ENCODE measurements around the gene DNMT3A.

DNMT3A gene

DNA sequence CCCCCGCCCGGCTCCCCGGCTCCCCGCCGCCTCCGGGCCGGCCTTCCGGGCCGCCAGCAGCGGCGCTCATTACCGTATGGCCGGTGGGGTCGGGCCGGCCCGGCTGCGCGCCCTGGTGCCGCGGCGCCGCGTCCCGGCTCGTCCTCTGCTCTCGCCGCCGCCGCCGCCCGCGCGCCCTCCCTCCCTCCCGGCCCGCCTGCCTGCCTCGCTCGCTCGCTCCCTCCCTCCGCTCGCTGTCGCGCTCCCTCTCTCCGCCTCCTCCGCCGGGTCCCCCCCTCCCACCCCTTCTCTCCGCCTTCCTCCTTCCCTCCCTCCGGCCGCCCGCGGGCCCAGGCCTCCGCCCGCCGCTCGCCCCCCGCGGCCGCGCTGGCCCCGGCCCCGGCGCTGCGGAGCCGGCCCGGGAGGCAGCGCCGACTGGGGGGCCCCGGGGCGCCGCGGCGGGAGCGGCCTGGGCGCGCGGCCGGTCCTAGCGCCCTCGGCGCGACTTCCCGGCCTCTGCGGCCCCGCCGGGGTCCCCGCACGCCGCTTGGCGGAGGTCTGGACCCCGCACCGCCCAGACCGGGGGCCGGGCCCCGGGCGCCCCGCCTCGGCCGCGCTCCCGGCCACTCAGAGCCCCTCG, at the start of gene DNMT3A:
Gene DNMT3A (minus strand): TSS at position 173 of the 619 bp plus-strand sequence. CDS start 27,941 bp downstream, outside the sequence.
- peak; percentile 90 for DNase-seq (ENCODE audit: low spot score)

DNA sequence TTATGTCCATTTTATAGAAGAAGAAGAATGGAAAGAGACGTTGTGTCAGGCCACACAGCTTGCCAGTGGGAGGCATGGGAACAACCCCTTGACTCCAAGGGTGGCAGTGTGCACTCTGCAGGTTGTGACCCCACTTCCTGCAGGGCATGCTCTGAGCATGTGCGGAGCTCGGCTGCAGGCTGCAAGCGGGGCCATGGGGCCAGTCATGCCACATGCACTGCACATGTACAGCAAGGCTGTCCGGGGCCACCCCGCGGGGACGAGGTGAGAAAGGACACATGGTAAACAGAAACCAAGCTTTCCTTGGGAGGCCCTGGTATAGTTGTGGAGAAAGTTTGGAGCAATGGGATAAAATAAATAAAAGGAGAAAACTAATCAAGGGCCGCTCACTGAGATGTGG, 47.4 kb upstream of the DNMT3A start:
- no peak for DNase-seq (ENCODE audit: low spot score)

DNA sequence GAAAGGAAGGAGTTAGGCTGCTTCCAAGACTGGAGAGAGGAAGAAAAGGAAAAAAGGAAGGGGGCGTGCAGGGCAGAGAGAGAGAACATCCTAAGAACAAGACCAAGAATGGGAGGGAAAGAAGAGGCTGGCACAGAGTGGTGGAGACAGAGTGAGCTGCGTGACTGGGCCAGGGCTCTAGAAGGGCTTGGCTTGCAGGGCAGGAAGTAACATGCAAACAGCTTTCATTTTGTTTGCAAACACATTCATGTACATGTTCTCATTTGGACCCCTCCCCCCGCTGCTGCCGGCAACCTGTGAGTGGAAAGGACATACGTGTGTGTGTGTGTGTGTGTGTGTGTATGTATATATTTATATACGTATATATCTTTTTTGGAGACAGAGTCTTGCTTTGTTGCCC, 46.8 kb upstream of the DNMT3A start:
- no peak for DNase-seq (ENCODE audit: low spot score)

DNA sequence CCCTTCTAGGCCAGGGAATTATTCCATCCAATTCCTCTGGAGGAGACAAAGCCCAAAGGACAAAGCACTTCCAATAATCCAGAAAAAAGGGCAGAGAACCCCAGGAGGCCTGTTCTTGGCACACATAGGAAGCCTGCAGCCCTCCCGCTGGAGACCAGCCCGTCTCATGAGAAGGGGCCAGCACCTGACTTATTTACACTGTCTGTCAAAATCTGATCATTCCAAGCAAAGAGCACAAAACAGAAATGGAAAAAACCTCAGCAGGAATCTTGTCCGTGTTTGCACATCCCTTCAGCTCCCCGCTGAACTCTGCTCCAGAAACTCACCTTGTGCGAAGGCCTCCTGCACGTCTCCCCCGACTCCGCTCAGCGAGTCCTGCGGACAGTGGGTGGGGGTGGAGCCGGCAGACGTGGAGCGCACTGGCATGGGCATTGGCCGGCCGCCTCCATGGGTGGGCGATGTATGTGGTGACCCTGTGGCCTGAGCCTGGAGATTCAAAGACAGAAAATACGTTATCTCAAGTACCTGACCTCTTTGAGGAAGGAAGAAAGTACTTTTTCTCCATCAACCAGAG, 46.2 kb upstream of the DNMT3A start:
- no peak for DNase-seq (ENCODE audit: low spot score)

DNA sequence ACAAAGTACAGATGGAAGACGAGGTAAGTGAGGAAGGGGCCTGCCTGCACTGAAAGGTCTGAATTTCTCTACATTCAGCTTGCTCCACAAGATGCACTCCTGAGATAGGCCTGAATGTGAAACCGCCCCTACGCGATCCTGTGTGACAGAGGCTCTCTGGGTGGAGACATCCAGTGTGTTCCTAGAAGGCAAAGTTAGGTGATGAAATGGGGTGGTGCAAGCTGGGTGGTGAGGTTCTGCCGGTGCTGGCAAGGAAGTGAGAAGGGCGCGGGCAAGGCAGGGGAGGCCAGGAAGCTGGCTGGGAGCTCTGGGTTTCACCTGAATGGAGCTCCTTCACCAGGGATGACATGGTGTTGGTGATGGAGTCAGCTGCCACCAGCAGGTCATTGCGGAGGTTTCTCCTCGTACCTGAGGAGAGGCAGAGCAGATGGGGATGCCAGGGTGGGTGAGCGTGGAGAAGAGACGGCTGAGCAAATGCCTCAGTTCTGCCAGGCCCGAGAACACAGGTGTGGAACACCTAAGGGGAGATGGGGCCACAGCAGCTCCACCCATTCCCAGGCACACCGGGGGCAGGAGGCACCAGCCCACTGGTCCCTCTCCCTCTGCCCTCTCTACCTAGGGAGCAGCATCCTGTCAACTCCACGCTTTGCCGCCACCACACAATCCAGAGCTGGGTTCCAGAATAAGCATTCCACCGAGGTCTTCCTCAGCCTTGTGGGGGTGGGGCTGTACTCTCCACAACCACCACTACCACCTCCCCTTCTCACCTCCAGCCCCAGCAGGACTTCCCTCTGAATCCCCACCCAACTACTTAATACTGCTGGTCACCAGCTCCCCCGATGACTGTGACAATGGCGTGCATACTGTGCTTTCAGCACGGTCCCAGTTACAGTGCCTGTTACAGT, 45.5 kb upstream of the DNMT3A start:
- DNase-seq (ENCODE audit: low spot score) = no peak

DNA sequence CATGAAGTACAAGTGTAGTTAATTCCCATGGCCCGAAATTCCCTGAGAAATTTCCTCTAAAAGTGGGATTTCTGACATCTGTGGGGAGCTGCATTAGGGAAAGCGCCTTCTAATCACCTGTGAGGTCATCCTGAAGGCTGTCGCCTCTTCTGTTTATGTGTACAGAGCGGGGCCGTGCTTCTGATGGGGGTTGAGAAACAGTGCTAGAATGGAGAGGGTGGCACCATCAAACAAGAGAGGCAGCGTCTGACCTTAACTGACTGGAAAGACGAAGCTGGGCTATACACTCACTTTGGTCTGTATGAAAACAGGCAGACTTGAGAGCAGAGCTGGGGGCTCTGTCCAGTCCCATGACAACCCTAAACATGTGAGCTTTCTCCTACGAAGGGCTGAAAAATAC, 44.2 kb upstream of the DNMT3A start:
- DNase-seq (ENCODE audit: low spot score) = no peak

DNA sequence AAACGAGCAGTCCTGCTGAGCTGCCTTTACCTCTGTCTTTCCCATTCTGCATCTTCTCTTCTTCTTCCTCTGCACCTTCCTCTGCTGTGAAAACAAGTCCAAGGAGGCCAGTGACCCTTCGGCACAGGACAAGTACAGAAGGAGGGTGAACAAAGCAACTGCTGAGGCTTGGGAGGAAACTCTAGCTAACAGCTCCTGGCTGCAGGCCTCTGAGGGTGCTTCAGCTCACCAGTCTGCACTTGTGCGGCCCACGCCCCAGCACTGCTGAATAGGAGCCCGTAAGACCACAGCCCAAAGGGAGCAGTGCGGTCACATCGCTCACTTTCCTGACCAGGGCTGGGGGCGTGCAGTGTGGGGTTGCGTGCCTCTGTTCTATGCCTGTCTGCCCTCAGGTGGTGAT, 42.1 kb upstream of the DNMT3A start:
- no peak for DNase-seq (ENCODE audit: low spot score)

DNA sequence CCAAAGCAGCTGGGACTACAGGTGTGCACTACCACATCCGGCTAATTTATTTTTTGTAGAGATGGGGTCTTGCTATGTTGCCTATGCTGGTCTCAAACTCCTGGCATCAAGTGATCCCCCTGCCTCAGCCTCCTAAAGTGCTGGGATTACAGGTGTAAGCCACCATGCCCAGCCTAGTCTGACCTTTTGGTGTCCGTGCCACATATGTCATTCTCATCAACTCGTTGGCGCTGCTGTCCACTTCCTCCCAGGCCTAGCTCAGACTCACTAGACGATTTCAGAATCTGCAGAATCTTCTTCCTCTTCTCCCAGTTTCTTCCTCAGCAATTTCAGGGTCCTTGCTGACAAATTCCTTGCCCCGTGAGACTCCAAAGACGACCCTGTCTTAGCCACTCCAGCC, 39.8 kb upstream of the DNMT3A start:
- no peak for DNase-seq (ENCODE audit: low spot score)

DNA sequence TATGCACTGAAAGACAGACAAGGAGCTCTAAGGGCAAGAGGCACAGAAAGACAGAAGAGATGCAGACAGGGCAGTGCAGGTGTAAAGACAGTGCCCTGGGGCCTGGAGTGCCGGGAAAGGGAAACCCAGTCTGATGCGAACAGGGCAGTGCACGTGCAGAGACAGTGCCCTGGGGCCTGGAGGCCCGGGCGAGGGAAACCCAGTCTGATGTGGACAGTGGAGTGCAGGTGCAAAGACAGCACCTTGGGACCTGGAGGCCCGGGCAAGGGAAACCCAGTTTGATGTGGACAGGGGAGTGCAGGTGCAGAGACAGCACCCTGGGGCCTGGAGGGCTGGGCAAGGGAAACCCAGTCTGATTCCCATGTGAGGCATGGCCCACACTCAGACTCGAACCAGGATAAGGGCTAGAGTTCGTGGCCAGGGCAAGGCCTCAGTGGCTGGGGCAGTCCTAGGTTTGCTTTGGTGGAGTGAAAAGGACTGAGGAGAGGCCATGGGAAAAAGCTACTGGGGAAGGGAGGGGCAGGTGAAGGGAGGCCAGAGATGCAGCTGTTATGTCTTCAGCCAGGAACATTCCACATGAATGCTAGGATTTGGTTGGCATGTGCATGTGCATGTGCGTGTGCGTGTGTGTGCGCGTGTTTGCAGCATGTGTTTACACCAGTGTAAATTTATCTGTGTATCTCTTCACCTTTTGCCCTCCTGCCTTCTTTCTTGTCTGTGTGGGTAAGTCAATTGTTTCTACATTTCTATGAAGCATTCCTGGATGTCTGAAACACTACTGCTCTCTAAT, 39.1 kb upstream of the DNMT3A start:
- DNase-seq (ENCODE audit: low spot score) = no peak

DNA sequence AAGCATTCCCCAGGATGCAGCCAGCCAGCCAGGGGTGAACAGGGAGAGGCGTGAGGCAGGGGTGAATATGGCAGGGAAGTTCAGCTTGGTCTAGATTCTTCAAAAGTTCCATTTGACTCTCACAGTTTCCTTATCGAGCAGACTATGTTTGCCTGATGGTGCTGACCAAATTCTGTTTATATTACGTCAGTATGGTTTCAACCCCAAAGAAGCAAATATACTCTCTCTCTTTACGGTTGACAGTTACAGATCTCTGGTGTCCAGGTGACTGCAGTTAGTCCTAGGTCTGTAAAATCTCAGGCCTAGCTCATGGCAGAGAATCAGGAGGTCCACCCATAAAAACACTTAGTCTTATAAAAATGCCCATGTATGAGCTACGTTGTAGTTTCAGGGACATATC, 38.3 kb upstream of the DNMT3A start:
- no peak for DNase-seq (ENCODE audit: low spot score)

DNA sequence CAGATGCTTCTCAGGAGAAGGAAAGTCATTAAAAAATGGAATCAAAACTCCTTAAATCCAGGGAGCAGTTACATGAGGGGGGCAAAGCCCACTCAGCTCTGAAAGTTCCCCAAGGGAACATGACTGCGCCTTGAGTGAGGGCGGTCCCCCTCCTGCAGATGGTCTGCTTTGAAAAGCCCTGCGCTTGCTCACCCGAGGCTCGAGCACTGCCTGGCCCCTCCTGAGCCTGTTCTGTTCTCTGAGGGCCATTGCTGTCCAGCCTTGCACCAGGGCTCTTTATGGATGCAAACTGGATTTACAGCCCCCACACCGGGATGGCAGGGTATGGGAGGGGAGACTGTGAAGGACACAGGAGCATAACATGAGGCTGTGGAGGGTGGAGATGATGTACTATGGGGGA, 37.8 kb upstream of the DNMT3A start:
- no peak for DNase-seq (ENCODE audit: low spot score)

DNA sequence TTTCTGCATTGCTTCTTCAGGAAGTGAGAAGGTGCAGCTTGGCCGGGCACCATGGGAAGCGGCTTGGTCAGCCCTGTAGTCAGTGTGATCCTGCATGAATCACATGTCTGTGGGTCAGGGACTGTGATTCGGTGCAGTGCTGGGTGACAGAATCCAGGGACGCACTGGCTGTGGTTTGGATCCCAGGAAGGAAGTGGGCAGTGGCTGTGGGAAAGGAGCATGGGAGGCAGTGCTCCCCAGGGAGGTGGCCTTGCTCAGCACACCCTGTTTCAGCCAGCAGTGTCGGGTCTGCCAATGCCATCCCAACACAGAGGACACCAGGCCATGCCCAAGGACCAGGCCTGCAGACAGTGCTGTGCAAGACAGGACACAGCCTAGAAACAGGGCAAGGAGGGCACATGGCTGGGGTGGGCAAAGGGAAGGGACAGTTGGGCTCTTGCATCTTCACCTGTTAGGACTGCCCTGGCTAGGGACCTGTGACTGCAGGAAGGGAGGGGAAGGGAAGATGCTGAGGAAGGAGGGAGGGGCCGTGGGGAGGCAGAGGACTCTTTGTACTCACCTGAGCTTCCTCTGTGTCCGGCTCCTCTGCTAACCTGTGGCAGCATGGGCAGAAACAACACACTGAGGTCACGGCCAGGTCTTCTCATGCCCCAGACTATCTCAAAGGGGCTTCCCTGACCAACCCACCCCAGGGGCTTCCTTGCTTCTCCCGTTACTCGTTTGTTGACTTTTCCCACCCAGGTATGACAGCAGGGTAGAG, 37.2 kb upstream of the DNMT3A start:
- DNase-seq (ENCODE audit: low spot score) = no peak

DNA sequence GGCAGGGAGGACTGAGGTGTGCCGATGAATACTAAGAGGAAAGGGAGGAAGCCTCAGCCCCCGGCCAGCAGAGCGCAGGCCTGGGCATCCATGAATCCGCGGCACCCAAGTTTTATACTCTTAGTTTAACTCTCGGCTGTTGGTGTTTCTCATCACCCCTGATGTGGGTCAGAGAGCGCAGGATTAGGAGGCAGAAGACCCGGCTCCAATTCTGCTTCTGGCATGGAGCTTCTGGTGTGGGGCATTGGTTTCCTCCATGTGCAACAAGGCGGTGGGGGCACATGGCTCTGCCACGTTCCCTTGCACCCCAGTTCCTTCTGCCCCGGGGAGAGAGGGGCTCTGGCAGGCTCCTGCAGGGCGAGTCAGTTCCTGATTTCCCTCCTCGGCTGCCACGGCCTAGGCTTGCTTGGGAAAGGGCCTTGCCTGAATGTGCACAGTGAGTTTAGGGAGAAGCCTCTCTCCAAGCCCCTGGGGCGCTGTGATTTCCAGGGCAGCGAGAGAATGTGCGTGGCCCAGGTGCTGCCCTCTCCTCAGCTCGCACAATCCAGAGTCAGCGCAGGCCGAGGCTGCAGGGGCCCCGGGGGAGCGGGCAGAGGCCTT, 36.2 kb upstream of the DNMT3A start:
- no peak for DNase-seq (ENCODE audit: low spot score)

DNA sequence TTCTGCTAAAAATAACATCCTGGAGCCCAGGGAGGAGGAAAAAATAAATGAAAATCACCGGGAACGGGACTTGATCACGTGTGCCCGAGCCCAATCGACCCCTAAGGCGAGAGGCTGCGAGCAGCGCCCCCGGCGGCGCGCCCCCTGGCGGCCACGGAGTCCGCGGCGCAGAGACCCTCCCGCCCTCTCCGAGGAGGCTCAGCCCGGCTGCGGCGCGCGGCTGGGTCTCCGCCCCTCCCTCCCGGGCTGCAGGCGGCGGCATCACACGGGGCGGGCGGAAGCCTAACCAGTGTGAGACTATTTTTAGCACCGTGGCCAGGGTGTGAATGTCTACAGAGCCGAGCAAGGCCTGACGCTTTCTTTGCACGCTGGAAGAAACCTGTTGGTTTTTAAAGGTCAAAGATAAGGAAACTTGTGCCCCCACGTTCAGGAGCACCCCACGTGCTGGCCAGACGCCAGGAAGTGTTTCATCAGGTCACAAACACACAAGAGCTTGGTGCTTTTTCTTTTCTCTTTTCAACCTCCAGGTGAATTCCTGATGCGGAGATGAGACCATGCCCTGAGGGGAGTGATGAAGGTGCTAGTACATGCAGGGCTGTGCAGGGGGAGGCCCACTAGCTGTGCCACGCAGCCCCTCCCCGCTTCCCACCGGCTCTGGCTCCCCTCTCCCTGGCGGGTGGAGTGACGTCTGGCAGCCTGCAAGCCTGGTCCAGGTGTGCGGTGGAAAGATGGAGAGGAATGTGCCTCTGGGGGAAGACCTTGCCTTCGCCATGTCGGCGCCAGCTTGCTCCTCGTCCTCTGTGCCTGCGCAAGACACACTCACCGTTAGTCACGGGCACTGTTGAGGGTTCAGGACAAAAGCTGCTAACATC, 35.3 kb upstream of the DNMT3A start:
- DNase-seq (ENCODE audit: low spot score) = peak; percentile 96

DNA sequence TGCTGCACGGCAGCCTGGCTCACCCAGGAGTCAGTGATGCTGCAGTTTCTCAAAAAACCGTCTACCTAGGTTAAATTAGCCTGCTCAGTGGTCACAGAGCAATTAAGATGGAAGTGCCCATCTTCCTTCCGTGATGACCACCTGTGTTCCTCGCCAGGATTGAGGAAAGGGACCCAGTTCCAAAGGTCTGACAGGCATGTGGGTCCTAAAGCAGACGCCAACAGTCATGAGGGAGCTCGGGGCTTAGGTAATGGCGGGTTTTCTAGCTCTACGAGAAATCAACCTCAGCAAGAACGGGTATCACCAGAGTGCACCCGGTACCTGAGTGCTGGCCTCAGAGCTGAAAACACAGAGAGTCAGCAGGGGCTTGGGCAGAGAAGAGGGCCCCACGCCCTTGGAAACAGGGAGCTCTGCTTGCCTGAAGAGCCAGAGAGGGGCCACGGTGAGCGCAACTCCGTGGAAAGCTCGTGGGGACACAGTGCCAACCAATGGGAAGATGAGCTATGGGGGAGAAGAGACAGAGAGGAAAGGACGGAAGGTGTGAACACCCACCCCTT, 34.3 kb upstream of the DNMT3A start:
- no peak for DNase-seq (ENCODE audit: low spot score)

DNA sequence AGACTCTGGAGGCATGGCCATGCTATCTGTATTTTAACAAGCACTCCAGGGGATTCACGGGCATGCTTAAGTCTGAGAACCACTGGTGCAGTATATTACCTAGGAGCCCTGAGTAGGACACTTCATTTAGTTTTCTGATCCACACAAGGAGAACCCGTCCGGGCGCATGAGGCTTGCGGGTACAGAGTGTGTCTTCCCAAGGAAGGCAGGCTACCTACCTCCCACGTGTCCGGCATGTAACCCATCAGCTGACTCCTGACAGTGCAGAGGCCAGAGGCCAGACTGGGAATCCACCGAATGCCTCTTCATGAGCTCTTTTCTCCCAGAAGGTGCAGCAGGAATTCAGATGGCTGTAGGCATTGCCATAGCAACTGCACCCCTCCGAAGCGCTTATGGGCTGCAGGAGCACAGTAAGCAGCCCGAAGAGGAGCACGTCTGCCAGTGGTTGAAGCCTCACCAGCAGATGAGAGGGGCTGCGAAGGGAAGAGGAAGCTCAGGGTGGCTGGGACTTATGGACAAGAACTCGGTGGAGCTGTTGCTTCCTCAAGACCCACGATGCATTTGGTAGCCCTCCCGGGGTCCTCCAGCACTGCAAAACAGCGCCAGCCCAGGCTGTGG, 33.8 kb upstream of the DNMT3A start:
- DNase-seq (ENCODE audit: low spot score) = no peak

DNA sequence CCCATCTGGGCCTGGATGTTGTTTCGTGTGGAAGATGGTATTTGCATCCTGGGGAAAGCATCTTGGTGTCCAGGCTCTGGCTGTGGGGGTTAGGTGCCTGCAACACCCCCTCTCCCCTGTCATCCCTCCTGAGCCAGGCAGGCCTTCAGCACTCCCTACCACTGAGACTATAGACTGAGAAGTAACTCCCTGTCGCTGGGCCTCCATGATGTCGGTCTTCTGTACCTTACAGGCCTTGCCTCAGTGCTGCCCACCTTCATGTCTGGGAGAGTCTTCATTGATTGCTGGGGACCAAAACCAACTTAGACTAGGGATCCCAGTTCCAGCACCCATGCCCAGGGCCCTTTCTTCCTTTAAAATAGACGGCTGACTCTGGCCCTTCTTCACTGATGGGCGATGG, 33.1 kb upstream of the DNMT3A start:
- no peak for DNase-seq (ENCODE audit: low spot score)

DNA sequence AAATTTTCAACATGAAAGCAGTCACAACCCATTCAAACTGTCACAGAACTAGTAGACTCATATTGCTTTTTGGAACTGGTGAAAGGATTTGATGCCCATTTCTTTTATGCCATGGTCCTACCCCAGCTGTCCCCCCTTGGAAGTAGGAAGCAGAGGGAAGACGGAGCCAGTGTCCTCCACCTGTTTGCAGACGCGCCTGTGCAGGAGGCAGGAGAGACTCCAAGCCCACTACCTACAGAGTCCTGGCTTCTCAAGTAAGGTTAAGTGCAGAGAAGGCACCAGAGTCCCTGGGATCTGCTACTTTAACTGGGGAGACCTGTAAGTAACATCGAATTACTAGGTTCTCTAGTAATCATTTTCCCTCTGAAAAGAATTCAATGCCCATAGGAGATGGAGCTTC, 32.7 kb upstream of the DNMT3A start:
- DNase-seq (ENCODE audit: low spot score) = no peak

DNA sequence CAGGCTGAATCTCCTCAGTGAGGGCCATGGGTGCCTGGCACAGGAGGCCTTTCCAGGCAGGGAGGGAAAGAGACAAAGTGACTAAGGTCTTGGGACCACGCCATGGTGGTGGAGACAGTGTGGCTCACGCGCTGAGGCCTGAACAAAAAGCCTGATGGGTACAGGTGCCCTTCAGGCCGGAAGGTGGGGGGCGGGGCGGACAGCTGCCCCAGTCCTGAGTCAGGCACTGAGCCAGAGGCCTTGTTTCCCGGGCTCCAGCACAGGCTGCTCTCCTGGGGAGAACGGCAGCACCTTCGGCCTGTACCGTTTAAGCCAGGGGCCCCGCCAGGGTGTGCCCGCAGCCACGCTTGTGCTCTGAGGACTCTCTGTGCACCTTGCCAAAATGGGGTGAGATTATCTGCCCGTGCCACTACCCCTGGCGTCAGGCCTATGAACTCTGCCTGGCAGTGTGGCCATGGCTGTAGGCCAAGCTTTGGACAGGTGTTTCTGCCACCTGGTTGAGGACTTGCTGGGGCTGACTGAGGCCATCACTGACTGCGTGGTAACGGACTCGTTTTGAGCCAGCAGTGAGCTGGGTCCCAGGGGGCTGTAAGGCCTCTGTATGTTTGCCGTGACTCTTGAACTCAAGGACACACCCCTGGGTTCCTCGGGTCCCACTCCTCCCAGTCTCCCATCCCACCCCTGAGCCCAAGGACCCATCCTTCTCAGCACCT, 31.7 kb upstream of the DNMT3A start:
- DNase-seq (ENCODE audit: low spot score) = no peak
